Stimulated activated CD8-positive, alpha-beta memory T cell treated with anti-CD3 and anti-CD28 coated beads, Interleukin-12 subunit alpha, Interleukin-12 subunit beta, amount 100 ng/mL, for 4 hours (primary cell): ENCODE results near the gene SORL1.
A peak's percentile ranks its signal among the peaks of the same experiment; 100 is the strongest.

ENCODE experiments used
- DNase-seq: peaks from one replicate; pipeline ENCODE4 v3.0.0-alpha.2; 2020; ENCODE audit warnings: low read depth

SORL1 gene

DNA sequence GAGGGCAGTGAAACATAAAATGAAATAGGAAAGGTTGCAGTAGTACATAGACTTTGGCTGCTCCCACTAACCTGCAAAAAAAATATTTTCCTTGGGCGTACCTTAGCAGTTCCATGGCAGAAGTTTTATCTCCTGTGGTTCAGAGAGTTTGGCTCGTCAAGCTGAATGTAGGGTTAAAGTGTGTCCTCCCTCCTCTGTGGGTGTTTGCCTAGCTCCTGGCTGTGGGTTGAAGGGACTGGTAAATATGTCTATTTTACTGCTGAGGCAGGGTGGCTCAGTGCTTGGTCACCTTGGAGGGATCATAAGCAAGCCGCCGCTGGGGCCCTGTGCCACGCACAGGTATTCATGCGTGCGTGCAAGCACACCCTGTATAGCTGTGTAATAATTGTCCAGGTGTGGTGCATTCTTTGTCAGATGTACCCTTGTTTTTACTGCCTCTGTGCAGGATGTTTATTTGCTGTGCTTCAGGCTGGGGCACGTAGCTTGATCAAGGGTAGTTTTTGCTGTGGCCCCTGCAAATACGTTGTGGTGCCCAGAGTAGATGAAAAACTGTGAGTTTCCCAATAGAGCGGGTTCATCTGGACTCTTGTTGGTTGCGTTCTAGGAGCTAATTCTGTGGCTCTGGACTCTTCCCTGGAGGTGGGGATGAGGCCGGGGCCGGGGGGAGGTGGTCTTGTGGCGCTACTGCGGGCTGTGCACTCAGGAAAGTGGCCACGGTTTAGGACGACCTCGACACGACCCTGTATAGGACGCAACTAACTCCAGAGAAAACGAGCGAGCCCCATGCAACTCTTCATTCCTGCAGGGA lies 732 bp upstream of the SORL1 start:
- DNase-seq = no peak

DNA sequence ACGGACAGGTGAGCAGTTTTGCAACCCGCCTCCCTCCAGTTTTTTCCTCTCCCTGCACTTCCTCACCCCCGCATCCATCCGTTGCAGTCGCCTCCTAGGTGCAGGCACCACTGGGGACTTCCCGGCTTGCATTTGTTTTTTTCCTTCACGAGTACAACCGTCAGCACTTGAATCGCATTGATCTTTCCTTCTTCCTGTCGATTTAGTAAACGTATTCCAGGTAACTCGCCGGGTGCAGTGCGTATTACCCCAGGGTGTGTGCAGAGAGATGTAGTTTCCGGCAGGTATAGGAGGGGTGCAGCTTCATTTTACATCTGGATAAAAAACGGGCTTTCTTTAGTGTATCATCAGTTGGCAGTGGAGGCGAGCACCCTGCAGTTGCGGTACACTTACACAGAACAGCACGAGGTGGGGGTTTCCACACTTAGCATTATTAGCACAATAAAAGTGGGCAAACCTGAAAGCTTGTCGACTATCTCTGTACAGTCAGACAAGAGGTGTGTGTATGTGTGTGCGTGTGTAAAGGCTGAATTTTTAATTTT lies 566 bp downstream of the SORL1 start, which contains the start of gene SORL1-AS1:
Gene SORL1-AS1, minus strand, starts transcription at position 359 of the 542 bp plus-strand sequence.
- DNase-seq = peak; percentile 42

DNA sequence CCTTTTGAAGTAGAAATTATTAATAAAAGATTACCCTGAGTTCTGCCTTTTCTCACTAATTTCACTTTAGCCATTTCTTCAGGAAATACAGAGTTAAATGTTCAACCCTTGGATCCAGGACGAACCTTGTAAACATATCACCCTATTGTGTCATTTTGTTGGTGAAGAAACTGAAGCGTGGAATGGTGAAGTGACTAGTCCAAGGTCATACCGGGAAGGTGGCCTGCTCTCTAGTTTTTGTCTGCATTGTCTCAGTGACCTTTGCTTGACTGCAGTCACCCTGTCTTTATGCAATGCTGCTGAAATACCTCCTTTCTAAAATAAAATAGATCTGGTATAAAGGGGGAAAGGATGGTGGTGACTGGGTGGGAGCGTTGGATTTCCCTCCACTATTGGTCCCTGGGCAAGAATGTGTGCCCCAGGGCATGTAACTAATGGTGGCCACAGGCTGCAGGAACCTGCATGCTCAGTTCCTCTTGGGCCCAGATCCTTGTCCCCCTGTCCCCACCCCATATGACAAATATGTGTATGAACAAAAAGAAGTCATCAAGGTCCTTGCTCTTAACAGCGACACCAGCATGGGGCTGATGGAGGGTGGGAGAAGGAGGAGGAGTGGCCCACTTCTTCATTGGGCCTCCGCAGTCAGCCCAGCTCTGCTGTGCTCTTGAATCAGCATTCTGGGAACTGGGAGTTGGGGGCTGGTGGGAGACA lies 1.6 kb downstream of the SORL1 start:
- no peak for DNase-seq

DNA sequence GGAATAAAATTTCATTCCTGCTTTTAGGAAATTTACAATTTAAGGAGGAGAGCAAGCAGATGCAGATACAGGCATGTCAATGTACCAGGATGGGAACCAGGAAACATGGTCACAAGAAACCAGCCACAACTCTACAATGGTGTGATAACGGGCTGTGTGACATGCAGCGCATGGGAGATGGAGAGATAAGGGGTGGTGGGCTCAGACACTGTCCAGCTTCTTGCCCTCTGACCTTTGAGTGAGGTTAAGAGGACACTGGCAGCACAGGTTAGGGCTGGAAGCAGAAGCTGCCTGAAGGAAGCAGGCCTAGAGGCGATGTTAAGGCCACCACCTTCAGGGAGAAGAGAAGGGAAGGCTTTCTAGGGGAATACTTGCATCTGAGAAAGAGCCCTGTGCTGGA lies 3.0 kb downstream of the SORL1 start:
- no peak for DNase-seq

DNA sequence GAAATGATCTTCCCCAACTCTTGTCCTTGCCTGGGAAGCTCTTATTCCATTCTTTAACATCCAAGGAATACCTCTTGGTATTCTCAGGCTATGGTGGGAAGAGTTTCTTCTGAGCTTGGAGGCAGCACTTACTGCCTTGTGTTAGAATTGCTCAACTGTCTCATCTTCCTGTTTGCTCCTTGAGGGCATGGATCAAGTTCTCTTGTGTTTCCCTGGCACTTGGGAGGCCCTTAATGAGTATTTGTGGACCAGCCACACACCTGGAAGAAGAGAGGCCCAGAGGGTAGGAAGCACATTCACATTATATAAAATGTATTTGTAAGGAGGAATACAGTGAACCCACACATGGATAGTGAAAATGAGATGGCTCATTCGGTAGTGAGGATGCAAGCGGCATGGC lies 4.0 kb downstream of the SORL1 start:
- DNase-seq = no peak

DNA sequence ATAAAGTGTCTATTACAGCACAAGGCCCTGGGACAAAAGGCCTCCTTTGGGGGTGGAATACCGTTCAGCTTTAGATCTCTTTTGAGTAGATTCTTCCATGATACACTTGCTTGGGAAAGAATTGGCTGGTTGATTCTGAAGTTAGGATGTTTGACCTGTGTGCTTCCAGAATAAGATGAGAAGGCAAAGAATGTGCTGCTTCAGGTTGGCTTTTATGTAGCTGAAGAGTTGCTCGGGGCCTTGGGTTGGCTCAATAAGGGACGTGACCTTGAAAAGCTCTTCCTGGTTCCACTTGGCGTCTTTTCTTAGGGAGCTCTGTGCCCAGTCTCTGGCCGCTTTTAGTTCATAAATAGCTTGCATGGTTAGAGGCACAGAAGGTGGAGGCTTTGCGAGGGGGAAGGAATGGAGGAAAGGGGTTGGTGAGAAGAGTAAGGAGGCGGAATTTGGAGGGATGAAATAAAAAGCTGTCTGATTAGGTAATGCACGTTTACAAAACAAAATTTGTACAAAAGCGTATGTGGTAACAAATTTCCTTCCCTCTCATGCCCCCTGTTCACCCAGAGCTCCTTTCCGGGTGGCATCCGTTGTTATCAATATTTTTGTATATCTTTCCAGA lies 4.8 kb downstream of the SORL1 start:
- DNase-seq = no peak

DNA sequence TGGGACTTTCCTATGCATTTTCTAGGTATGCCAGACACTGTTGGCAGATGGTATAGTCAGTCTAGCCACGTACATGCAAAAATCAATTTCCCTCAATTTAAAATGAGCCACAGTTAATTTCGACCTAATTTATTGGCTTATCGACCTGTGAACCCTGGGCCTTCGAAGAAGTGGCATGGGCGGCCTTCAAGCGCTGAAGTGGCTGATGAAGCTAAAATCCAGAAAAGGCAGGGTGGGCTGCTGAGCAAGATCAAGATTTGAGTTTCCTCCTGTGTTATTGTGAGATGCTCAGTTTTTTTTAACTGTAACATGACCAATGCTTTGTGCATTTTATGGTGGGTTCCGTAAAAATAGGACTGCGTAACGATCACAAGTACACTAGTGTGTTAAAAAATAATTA lies 6.4 kb downstream of the SORL1 start:
- no peak for DNase-seq

DNA sequence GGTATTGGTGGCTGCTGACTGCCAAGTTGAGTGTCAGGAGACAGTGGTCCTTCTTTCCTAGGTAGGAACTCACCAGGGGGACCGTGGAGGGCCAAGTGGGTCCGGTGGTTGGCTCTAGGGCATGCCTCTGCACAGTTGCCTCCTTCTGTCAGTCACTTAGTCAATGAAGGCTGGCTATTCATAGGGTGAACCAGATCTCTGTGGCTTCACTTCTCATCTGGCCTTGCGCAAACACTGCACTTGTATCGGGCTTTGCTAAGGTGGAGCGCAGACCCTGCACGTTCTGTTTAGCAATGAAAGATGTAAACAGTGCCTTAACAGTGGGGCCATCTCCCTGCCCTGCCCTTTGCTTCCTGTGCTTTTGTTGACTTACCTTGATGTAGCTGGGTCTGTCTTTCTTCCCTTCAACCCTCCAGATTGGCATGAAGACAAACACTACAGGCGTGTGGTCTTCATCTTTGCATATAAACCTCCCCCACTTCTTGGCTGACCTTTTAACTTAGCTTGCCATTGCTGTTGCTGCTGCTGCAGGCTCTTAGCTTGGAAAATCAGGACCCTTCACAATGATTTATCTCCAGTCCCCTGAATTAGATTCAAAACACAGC lies 7.4 kb downstream of the SORL1 start:
- no peak for DNase-seq

DNA sequence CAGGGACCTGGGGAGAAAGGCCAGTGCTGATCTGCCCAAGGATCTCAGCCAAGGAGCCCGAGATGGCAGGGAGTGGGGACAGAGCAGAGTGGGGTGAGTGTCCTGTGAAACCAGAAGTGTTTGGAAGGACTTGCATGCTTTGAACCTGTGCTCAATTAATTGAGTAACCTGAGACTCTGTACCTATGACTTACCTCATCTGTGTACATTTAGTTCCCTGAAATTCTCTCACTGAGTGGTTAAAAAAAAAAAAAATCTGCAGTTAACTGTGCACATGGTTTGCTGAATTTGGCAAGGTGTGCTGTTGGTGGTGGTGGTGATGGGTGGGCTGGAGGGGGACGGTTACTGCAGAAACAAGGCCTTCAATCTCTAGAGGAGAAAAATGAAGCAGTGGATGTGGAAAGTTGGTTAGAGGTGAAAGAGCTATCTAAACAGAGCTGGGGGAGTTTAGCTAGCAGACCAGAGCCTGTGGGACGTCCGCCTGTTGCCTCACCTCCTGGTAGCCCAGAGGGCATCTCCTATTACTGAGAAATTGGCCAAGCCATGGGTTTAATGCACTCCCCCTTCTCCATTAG lies 8.9 kb downstream of the SORL1 start:
- no peak for DNase-seq

DNA sequence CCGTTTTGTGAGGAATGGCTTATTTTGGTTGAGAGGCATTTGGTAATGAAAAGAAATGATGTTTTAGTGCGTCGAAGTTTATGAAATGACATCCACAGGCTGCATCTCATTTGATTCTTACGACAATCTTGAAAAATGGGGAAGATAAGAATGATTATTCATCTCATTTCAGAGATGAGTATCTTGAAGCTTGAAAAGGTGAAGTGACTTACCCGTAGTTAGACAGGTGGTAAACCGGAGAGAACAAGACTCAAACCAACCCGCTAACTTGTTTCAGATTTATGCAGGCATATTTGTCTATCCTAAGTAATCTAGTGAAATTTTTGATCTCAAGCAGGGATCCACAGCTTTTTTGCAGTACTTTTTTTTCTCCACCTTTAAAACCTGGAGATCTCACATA lies 9.7 kb downstream of the SORL1 start:
- no peak for DNase-seq

DNA sequence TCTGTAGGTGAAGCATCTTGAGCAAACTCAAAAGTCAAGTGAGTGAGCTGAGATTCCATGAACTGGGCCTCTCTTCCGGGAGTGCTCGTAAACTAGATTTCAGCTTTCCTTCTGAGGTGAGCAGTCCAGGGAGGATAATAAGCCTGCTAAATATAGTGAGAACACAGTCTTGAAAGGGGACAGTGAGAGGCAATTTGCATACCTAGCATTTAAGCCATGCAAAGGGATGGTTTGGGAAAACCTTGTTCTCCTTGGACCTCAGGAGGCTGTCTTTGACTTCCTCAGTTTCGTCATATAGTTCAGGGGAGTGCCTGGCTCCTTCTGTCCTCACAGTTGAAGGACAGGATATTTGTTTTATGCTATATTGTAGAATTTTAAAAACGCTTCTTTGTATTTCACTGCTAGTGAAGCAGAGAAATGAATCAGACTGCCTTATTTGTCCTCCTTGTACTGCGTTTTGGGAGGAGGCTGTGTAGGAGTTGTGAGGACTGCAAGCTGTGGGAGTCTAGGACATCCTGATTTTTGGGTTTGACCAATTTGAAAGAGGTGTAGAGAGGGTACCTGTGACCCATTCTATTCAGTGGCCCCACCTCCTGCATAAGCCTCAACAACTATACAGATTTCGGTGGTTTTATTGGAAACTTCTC lies 11.7 kb downstream of the SORL1 start:
- DNase-seq = no peak

DNA sequence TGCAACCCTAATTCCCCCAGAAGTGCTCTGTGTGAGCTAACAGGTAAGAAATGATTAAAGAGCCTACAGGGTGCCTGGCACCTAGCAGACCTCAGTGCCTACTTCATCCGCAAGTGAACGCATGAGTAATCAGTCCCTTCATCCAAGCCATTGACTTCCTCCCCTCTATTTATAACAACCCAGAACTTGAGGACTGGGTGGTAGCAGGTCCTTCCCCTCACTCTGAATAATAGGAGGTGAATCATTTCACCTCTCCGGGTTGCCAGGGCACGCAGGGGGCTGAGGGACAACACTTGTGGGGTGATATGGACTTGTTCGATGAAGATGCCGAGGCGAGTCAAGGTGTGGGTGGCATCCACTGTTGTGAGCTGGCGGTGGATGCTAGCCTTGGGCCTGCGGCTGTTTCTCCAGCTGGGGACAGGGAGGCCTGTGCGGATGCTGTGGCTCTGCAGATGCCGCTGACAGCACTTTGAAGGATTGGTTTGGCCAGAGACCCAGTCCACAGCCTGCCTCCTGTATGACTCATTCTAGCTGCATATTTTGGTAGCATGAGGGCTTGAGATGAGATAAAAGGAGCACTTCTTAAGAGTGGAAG lies 12.3 kb downstream of the SORL1 start:
- DNase-seq = peak; percentile 64

DNA sequence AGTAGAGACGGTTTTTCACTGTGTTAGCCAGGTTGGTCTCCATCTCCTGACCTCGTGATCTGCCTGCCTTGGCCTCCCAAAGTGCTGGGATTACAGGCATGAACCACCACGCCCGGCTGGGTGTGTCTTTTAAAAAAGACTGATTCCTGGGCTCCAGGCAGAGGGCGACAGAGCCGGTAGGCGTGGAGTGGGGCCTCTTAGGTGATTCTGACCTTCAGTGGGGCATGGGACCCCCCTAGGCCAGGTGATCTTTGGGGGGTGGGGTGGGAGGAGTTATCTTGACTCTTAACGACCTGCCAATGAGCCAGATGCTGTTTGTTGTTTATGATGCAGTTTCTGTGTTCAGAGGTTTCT lies 13.6 kb downstream of the SORL1 start:
- no peak for DNase-seq

DNA sequence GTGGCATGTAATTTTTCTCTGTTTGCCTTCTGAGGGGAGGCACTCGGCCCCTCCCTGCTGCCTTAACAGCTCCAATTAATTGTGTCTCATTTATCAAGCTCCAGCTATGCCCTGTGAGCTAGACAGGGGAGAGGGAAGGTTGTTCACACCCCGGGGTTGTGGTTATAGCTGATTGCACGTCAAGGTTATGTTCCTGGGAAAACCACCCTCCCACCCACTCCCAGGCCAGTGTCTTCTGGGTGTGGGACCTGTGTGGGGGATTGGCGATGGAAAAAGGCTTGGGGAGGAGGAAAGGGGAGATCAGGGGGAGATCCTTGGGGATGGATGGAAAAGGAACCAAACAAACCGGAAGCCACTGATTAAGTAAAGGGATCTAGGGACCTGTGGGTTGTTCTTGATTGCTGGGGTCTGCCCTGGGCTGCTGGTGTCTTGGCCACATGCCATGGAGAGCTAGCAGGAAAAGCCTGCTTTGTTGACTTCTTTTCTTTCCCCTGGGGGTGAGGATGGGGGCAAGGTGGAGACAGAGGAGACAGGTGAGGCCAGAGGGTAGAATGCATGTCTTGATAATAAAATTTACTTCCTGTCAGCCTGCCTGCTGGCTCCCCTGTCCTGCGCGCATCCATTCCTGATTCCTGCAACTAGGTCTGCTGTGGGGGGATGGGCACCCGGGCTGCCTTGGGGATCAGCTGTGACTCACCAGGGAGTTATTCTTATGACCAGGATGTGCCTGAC lies 14.1 kb downstream of the SORL1 start:
- no peak for DNase-seq

DNA sequence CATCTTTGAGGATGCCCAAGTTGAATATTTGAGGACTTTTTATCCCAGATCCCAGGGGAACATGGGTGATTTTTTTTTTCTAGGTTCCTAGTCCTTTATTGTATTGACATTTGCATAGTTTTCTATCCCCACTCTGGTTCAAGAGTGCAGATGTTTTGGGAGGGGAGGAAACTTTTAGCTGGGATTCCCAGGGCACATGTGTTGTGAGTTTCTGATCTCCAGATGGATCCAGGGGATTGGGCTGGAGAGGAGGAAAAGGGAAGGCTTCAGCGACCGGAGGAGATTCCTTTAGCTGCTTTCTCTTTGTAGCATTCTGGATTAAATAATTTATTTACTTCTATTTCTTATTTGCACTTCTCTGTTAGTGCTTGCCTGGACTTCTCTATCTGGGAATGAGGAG lies 15.4 kb downstream of the SORL1 start:
- no peak for DNase-seq

DNA sequence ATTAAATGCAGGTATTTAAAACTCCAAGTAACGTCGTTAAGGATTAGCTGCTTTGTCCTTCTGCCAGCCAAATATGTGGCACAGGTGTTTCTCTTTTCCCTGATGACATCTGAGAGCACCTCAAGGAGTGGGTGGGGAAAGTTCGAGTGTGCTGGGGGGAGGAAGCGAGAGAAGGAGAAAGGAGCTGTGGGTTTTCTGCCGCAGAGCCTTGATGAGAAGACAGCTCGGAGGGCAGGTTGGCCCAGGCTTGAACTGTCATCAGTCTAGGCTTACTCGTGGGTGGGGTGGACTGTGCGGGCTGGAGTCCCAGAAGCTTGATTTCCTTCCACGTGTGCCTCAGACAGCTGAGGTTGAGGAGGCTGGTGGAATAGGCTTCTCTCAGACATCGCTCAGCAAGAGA lies 15.9 kb downstream of the SORL1 start:
- peak; percentile 70 for DNase-seq

DNA sequence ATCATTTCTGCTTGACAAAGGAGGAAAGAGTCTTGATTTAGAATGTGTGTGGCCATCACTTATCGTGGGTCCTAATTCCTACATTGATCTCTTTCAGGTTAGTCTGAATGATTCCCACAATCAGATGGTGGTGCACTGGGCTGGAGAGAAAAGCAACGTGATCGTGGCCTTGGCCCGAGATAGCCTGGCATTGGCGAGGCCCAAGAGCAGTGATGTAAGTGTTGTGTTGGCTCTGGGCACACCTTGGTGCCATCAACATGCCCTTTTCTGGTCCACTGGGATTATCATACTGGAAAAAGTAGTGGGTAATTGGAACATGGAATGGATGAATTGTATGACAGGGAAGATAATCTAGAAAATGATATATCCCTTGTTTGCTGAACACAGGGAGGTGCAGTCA lies 17.8 kb downstream of the SORL1 start:
- DNase-seq = no peak

DNA sequence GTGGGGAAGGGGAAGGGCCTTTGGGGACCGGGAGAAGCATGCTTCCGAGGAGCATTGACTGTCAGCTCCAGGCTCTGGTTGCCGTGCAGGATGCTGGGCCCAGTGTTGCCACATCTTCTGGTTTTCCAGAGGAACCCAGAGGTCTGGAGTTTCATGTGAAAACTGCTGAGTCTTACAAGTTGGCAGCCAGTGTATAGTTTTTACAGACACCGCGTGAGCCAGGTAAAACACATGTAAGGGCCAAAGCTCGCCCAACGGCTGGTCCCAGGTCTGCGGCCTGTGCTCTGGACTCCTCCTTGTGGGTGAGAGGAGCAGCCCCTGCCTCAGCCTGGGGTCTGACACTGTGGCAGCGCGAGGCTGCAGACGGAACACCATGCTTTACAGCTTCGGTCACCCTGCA lies 19.1 kb downstream of the SORL1 start:
- DNase-seq = no peak

DNA sequence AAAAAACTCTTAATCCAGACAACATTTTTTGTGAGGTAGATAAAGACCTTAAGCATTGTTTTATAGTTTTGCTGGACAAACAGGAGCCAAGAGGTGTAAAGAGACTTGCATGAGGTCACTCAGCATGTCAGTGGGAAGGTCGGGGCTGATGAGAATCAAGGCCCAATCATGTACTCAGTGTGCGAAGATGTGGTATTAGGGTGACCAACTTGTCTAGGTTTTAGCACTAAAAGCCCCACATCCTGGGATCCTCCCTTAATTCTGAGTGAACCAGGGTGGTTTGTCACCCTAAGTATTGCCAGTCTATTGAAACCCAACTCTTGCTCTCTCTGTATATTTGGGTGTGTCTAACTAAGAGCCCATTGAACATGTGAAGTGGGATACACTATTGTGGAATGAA lies 20.2 kb downstream of the SORL1 start:
- no peak for DNase-seq

DNA sequence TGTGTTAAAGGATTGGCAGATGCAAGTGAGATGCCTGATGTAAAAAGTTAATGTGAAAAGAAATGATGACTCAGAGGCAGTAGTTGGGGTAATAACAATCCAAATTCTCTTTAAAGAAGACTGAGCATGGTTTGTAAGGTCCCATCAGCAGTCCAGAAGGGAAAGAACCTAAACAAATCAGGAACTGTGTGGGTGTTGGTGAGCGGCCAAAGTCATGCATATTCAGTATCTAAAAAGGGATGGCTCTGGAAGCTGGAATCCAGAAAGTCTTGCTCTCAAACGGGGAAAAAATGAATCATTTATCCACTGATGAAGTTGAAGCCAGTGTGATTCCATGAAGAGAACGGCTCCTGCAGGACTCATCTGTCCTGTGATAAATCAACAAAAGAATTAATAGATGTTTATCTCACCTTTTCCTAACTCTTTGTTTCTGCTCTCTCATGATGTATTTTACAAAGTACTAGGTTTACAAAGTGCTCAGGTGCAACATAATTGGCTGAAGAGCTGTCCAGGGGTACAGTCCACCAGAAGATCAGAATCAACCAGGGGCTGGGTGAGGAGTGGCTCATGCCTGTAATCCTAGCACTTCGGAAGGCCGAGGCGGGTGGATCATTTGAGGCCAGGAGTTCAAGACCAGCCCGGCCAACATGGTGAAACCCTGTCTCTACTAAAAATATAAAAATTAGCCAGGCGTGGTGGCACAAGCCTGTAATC lies 21.1 kb downstream of the SORL1 start:
- no peak for DNase-seq
